IPS-15b (cell line): ENCODE data around the gene SPAG6.

ENCODE experiments used
- H3K27me3 ChIP-seq: one replicate; pipeline ENCODE4 v1.6.1; 2013; ENCODE audit warnings: low read length; ENCODE audit not compliant: control insufficient read depth, insufficient read depth
- H3K36me3 ChIP-seq: one replicate; pipeline ENCODE4 v1.6.1; 2013; ENCODE audit warnings: low read length; ENCODE audit not compliant: control insufficient read depth, insufficient read depth
- H3K4me1 ChIP-seq: one replicate; pipeline ENCODE4 v1.6.1; 2013; ENCODE audit warnings: mild to moderate bottlenecking, low read length; ENCODE audit not compliant: control insufficient read depth, insufficient read depth
- H3K4me3 ChIP-seq: one replicate; pipeline ENCODE4 v1.5.1; 2013; ENCODE audit warnings: low read depth, low read length
- H3K9ac ChIP-seq: one replicate; pipeline ENCODE4 v1.6.1; 2013; ENCODE audit warnings: low read depth, mild to moderate bottlenecking, low read length
- H3K9me3 ChIP-seq: one replicate; pipeline ENCODE4 v1.6.1; 2013; ENCODE audit warnings: mild to moderate bottlenecking, low read length; ENCODE audit not compliant: control insufficient read depth, insufficient read depth

Gene SPAG6

DNA sequence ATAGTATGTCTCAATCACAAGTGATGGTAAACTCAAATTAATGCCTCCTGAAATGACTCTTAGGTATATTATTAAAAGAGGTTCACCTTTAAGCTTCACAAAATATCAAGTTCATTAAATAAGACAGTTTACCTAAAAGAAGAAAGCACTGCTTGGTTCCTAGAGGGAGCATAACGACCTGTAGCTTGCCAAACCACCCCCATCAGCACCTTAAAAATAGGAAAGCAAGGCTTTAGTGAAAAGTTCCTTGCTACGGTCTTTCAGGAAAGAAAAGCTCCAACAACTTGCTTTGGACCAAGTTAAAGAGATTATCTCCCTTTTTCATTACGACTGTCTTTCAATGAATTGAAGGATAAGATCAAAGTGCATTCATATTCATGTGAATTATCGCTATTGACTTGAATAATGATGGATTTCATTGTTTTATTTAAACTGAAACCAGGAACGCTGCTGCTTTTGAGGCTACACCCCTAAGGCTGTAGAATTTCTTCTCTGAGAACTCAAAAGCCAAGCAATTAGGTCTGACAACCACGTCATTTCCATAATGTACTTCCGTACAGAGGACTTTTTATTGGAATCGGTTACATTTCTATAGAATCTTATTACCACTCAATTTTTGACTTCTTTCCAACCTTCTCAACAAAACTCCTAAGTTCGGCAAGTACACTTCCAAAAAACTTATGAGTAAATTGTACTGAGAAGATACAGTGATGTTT, 7.0 kb upstream of the SPAG6 start:
- peaks cover 3% of the 10 kb centered on the region for H3K4me1 ChIP-seq
- peaks cover 95% of the 10 kb centered on the region for H3K27me3 ChIP-seq
- H3K4me3 ChIP-seq = no peak overlapping the region
- no peaks in the 10 kb centered on the region for H3K36me3 ChIP-seq
- H3K9me3 ChIP-seq = no peaks in the 10 kb centered on the region
- no peak overlapping the region for H3K9ac ChIP-seq

DNA sequence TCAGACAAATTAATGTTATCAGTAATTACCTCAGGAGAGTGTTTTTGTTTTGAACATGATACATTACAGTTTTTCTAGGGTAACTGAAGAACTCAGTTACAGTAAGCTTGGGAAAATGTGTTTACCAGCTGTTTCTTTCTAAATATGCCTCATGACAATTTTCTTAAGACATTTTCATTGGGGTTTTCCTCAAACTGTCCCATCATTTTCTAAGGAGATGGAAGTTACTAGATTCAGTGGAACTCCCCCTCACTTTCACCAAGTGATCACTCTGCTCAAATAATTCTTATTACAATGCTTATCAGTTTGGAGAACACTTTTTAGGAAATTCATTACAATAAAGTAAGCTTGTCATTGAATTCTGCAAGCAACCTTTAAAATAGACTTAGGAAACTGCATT, 6.4 kb upstream of the SPAG6 start:
- H3K9ac ChIP-seq = no peak overlapping the region
- H3K36me3 ChIP-seq = no peaks in the 10 kb centered on the region
- H3K27me3 ChIP-seq = peaks cover 95% of the 10 kb centered on the region

DNA sequence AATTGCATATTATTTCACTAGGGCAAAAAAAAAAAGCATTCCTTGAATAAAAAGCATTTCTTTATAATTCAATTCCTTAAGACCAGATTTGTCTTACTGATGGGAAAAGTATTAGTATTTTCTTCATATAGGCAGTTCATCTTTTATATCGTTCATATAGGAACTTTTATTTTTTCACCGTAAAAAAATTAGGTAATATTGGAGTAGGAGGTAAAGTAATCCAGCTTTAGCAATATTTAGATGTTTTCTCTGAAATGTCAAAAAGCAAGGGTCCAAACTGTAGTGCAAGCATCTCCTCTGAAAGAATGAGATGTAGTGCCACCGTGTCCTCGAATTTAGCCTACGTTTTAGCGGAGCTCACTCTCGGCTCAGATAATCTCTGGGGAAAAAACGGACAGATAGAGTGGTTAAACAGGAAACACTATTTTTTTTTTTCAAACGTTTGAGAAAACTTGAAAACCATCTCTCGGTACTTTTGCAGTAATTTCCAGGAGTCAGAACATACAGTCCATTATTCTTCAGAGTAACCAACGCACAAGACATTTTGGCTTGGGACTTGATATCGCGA, 5.5 kb upstream of the SPAG6 start:
- H3K9ac ChIP-seq = no peak overlapping the region
- H3K9me3 ChIP-seq = no peaks in the 10 kb centered on the region
- H3K4me1 ChIP-seq = peaks cover 3% of the 10 kb centered on the region
- peak overlapping the region; percentile 57 for H3K4me3 ChIP-seq
- peaks cover 95% of the 10 kb centered on the region for H3K27me3 ChIP-seq
- H3K36me3 ChIP-seq = no peaks in the 10 kb centered on the region

More for the DNA sequence above, 6.4 kb upstream of the SPAG6 start:
- Histone ChIP-seq H3K9me3 (no peaks in the 10 kb centered on the region), H3K4me3 (no peak overlapping the region), H3K4me1 (peaks cover 3% of the 10 kb centered on the region)

DNA sequence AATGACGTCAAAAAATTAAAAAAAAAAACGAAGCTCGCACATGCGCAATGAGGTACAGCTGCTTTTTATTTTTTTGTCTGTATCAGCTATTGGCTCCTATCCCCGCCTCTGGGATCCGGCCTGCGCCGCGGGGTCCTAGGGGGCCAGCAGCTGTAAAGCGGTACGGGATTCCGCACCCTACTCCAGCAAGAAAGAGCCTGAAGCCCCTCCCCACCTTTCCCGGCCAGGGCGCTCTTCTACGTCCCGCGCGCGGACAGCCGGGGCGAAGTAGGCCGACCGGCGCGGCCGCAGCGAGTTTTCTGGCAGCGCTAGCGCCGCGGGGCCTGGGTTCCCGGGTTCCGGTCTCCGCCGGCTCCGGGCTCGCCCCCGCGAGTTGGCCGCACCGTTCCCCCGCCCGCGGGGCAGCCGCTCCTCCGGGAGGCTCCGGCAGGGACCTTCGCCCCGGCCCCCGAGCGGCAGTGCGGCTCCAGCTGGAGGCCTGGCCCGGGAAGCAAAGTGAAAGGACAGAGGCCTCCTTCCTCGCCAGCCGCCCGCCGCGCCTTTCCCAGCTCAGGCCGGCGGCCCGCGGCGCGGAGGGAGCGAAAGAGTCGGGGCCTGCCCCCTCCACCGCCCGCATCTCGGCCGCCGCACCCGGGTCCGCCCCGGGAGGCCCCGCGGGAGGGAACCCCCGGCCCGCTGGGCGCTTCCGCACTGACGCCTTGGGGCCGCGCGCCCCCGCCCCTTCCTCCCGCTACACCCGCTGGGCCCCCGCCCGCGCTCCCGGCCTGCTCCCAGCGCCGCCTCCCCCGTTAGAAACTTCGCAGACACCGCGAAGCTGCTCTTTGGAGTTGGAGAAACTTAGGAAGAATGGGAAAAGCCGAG, 4.7 kb upstream of the SPAG6 start:
- H3K9me3 ChIP-seq = no peaks in the 10 kb centered on the region
- H3K36me3 ChIP-seq = no peaks in the 10 kb centered on the region
- peaks cover 3% of the 10 kb centered on the region for H3K4me1 ChIP-seq
- no peak overlapping the region for H3K9ac ChIP-seq
- peak overlapping the region; percentile 57 for H3K4me3 ChIP-seq
- peaks cover 94% of the 10 kb centered on the region for H3K27me3 ChIP-seq

DNA sequence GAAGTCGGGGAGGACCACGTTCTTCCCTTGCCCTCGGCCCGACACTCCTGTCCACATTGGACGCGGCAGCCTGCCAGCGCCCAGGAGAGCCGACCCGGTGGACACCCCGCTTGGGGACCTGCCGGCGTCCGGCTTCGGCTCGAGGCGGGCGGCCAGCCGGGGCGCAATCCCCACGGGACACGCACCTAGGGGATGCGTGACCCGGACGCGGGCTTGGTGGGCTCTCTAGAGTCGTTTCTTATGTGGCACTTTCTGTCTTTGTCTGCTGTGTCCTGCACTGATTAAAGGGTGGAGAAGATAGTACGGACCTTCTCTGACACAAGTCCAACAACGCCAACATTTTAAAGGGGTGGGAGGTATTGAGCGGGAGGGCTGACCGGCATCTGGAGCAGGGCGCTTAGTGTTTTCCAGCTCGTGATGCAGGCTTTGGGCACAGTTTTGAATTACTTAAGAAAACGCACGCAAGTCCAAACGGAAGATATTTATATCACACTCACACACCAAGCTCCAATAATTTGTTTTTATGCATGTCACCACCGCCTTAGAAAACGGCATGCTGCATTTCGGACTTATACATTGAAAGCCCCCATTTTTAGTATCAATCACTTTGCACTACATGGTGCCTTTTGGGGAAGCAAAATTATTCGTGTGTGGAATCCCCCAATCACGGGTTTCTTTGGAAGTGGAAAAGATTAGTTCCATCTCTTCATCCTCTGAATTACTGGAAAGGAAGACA, 3.9 kb upstream of the SPAG6 start:
- no peaks in the 10 kb centered on the region for H3K9me3 ChIP-seq
- peak overlapping the region; percentile 31 for H3K4me3 ChIP-seq
- H3K4me1 ChIP-seq = peaks cover 4% of the 10 kb centered on the region
- peaks cover 94% of the 10 kb centered on the region for H3K27me3 ChIP-seq
- H3K36me3 ChIP-seq = no peaks in the 10 kb centered on the region
- H3K9ac ChIP-seq = no peak overlapping the region

DNA sequence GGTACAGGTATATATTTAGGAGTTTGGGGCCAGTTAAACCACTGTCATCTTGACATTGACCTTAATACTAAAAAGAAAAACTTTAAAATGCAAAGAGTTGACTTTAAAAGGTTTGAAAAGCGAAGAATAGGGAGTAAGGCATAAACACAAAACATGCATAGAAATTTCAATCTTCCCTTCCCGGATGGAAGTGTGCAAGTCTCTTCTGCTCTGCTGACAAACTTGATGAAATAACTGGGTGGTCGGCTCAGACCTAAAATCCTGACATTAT, 3.4 kb upstream of the SPAG6 start:
- Histone ChIP-seq H3K27me3 (peaks cover 94% of the 10 kb centered on the region), H3K4me3 (no peak overlapping the region), H3K36me3 (no peaks in the 10 kb centered on the region), H3K9me3 (no peaks in the 10 kb centered on the region), H3K4me1 (peaks cover 4% of the 10 kb centered on the region), H3K9ac (no peak overlapping the region)

DNA sequence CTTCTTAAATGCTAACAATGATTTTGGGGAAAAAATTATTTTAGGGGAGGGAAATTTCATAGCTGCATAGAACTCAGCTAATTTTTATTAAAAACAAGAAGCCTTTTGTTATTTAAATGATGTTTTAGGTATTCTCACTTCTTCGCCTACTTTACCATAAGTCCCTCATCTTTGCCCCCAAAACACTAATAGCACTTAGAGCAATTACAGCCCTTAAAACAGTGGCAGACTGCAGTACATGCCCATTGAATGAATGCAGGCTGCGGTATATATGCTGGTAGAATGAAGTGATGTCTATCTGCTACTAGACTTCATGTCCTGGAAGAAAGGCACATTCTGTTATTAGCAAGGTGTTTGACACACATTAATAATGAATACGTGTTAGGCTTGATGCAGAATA, 2.9 kb upstream of the SPAG6 start:
- Histone ChIP-seq H3K27me3 (peaks cover 94% of the 10 kb centered on the region), H3K4me3 (no peak overlapping the region), H3K9me3 (no peaks in the 10 kb centered on the region), H3K4me1 (peaks cover 4% of the 10 kb centered on the region), H3K36me3 (no peaks in the 10 kb centered on the region), H3K9ac (no peak overlapping the region)

DNA sequence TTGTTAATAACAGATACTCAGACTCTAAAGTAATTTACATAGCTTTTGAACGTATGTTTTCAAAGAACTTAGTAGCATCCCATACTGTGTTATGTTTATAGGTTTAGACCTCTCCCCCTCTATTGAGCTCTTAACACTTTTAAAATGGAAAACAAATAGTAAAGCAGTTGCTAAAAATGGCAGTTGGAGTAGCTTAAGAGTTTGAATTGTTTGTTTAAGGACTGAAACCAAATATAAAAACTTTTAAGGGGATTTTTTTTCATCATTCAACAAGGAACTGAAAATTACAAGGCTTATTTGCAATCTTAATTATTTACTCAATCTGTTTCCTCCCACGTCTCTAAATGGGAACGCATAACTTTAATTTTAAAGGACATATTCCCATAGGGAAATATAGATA, 1.6 kb upstream of the SPAG6 start:
- Histone ChIP-seq H3K4me3 (no peak overlapping the region), H3K9me3 (no peaks in the 10 kb centered on the region), H3K9ac (no peak overlapping the region), H3K27me3 (peaks cover 94% of the 10 kb centered on the region), H3K4me1 (peaks cover 4% of the 10 kb centered on the region), H3K36me3 (no peaks in the 10 kb centered on the region)

DNA sequence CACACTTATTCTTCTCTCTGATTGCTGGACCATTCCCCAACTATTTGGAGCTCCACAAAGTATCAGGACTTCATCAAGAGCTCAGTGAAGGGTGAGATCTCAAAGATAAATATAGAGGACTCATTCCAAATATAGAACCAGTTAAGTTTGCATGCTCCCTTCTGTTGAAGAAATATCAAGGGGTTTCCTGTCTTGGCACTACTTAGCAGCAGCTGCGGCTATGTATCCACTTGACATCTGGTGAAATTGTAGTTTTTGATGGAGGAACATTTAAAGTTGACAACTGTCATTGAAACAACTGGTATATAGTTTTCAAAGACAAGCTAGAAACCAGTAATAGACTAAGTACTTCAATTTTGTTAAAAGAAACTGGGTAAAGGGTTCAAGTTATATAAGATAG, 1.0 kb upstream of the SPAG6 start:
- H3K9ac ChIP-seq = no peak overlapping the region
- H3K4me3 ChIP-seq = no peak overlapping the region
- H3K27me3 ChIP-seq = peaks cover 93% of the 10 kb centered on the region
- H3K36me3 ChIP-seq = no peaks in the 10 kb centered on the region
- H3K4me1 ChIP-seq = peaks cover 4% of the 10 kb centered on the region
- H3K9me3 ChIP-seq = no peaks in the 10 kb centered on the region

DNA sequence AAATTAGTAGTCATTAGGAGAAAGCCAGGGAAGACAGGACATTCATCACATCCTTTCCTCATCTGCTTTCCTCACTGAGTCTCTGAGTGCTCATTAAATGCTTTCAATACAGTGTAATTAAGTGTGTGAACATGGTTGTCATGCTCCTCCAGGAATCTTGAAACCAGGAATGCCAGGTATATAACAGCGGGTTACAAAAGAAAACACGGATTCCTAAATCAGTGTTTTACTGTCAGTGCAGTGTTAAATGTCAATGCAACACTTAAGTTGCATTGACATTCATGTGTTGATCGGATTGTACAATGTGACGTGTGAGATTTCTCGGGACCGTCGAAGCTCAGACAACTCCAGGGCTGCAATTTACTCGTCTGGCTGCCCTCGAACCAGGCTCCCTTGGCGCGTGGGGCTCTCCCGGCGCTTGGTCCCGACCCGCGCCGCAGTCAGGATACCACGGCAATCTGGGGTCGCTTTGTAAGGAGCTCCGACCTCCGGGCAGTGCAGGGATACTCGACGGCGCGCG, 455 bp upstream of the SPAG6 start:
- Histone ChIP-seq H3K9me3 (no peaks in the 10 kb centered on the region), H3K4me3 (peak overlapping the region; percentile 67), H3K36me3 (no peaks in the 10 kb centered on the region), H3K4me1 (peaks cover 4% of the 10 kb centered on the region), H3K9ac (no peak overlapping the region), H3K27me3 (peaks cover 93% of the 10 kb centered on the region)

DNA sequence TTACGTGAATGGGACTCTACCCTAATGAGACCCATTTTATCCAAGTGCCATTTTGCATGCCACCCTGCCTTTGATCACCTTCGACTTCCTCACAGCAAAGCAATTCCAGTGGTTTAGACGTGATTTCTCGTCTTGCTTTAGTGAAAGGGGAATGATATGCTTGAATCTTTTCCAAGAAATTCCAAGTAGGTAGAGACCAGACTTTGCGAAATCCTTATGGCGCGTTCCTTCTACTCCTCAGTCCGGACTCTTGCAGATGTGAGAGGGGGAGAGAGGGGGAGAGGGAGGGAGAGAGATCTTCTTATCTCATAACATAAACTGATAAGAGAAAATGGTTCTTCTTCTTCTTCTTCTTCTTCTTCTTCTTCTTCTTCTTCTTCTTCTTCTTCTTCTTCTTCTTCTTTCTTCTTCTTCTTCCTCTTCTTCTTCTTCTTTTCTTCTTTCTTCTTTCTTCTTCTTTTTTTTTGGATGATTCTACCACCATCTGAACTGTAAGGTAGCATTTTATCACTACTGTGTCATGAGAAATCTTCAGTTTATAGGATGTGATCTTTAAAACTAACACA, 883 bp downstream of the SPAG6 start:
- H3K4me3 ChIP-seq = peak overlapping the region; percentile 67
- H3K36me3 ChIP-seq = no peaks in the 10 kb centered on the region
- no peak overlapping the region for H3K9ac ChIP-seq
- H3K9me3 ChIP-seq = no peaks in the 10 kb centered on the region
- H3K27me3 ChIP-seq = peaks cover 87% of the 10 kb centered on the region
- peaks cover 2% of the 10 kb centered on the region for H3K4me1 ChIP-seq
